D721Med (cell line): ENCODE data around the gene RNF187.

Source experiments
- DNase-seq: peaks from one replicate; pipeline ENCODE4 v3.0.0; 2011; ENCODE audit warnings: low spot score; ENCODE audit not compliant: insufficient read length
- FAIRE-seq: peaks from 2 replicates; lab custom pipeline; 2011; peaks lifted over from hg19 to GRCh38; lab: Jason Lieb, UNC
- TF ChIP-seq, protein P1 (sequence below): IDR thresholded peaks from 2 replicates; pipeline ENCODE4 v1.5.1; 2012; ENCODE audit warnings: mild to moderate bottlenecking, control low read depth; ENCODE audit not compliant: insufficient read depth; ENCODE audit errors: missing control alignments

The RNF187 gene

DNA sequence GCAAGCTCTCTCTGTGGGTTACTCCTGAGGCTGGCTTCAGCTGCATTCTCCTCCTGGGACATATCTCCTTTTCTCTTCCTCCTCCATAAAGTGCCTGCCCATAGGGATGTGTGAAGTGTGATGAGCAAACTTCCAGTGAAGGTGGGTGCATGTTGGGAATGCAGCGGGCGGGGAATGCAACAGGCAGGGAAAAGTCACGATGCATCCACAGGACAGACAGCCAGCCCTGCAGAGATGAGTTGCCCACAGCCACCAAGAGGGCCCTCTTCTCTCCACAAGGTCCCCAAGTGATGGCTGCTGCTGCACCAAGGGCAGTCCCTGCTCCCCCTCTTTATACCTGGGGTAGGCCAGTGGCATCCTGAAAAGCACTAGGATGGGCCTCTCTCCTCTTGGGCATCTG is 33.6 kb upstream of the RNF187 start:
- DNase-seq (no peak), FAIRE-seq (no peak)
- TF ChIP-seq, protein P1, sequence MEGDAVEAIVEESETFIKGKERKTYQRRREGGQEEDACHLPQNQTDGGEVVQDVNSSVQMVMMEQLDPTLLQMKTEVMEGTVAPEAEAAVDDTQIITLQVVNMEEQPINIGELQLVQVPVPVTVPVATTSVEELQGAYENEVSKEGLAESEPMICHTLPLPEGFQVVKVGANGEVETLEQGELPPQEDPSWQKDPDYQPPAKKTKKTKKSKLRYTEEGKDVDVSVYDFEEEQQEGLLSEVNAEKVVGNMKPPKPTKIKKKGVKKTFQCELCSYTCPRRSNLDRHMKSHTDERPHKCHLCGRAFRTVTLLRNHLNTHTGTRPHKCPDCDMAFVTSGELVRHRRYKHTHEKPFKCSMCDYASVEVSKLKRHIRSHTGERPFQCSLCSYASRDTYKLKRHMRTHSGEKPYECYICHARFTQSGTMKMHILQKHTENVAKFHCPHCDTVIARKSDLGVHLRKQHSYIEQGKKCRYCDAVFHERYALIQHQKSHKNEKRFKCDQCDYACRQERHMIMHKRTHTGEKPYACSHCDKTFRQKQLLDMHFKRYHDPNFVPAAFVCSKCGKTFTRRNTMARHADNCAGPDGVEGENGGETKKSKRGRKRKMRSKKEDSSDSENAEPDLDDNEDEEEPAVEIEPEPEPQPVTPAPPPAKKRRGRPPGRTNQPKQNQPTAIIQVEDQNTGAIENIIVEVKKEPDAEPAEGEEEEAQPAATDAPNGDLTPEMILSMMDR, result no peak

DNA sequence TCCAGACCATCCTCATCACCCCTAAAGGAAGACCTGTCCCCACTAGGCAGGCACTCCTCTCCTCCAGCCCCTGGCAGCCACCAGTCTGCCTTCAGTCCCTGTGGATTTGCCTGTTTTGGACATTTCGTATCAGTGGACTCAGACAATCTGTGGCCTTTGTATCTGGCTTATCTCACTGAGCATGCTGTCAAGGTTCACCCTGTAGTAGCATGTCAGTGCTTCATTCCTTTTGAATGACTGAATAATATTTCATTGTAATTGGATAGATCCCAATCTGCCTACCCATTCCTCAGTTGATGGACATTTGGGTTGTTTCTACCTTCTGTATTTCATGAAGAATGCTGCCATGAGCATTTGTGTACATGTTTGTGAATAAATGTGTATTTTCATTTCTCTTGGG is 32.9 kb upstream of the RNF187 start:
- TF ChIP-seq, protein P1, result no peak
- no peak for DNase-seq
- no peak for FAIRE-seq

DNA sequence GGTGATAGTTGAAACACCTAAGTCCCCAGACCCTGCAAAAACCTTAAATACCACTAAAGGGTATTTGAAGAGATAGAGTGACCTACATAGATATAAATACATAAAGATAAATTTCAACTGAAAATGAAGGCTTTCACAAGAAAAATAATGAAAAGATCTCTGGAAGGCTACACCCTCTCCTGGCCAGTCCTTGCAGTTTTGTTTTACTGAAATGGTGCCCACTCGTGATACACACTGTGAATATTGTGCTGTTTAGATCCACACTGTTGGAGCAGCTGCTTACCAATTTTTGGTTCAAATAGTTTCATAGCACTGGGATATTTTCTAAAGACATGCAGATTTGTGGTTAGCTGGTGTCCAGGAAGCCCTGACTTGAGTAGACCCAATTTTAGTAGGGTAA is 31.5 kb upstream of the RNF187 start:
- TF ChIP-seq, protein P1, result peak; percentile 27
- no peak for DNase-seq
- no peak for FAIRE-seq

DNA sequence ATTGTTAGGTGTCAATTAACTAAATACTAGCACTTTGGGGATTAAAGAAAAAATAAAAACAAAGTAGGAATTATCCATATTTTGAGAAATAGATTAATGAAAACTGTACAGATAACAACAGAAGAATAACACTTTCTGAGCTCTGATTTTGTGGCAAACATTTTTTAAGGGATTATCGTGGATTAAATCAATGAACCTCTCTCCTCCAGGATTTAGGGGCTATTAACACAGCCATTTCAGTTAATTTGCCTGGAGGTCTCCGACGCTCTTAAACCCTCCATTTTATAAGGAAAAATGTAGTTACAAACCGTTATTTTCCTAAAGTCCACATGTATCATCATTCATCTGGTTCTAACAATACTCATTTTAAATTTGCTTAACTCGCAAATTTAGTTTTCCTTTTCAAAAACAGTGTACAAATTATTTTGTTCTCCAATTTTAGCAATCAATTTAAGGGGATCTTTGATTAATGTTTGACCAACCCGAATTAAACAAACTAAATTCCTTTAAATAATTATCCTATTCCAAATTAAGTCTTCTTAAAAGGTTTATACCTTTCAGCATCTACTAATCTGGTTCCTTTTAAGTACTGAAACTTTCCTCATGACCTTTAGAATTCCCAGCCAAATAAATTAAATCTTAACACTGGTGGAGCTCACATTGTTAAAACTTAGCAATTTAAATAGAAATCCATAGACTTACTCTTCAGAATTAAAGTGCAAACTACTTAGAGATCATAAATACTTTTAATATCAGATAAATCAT is 30.7 kb upstream of the RNF187 start:
- TF ChIP-seq, protein P1, result no peak
- FAIRE-seq, result peak; percentile 82
- no peak for DNase-seq

DNA sequence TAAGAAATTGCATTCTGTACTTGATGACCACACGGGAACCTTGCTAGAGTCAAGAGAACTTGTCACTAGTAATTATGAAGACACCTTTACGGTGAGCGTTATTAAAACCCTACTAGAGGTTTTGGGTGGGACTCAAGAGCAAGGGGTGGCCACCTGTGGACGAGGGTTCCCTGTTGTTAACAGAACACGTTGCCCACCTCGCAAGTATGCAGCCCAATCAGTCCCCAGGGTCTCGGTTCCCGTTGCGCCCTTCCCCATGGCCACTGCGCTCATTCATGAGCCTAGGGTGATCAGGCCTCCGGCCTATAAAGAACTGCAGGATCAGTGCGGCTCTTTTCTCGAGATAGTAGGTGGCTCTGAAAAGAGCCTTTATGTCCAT is 30.2 kb upstream of the RNF187 start:
- DNase-seq (no peak), FAIRE-seq (no peak)
- TF ChIP-seq, protein P1, result no peak

DNA sequence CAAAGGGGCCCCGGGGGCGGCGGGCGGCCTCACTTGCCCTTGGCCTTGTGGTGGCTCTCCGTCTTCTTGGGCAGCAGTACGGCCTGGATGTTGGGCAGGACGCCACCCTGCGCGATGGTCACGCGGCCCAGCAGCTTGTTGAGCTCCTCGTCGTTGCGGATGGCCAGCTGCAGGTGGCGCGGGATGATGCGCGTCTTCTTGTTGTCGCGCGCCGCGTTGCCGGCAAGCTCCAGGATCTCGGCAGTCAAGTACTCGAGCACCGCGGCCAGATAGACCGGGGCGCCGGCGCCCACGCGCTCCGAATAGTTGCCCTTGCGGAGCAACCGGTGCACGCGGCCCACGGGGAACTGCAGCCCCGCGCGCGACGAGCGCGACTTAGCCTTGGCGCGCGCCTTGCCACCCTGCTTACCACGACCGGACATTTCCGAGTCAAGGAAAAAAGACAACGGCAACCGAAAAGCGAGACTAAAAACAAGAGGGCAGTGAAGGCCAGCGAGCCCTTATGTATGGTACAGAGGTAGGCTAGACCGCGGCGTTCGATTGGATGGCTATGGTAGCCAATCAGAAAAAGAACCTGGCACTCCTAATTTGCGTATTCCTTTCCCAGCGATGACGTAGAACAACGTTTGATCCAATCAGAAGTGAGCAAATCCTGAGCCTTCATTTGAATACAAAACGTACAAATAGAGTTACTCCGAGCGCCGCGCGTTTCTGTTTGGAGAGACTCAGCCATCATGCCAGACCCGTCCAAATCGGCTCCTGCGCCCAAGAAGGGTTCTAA is 29.6 kb upstream of the RNF187 start:
- TF ChIP-seq, protein P1, result no peak
- DNase-seq (peak; percentile 96), FAIRE-seq (peak; percentile 91)
